ENCODE results near the gene MEX3D. TPM values are rescaled to one million over a fixed set of nuclear protein-coding genes. Genes with fewer than 3 reads are reported as not detected.
"Not testable (repeated sequence)": the region's sequence is repeated elsewhere in the genome, so short reads cannot be mapped to it uniquely, and the experiment has no call there.

MEX3D gene
- total RNA-seq, 2 experiments from 2014 or later, result 7.6 to 9.5 TPM

GRCh38 chr19:1523412-1524286, 44.5 kb downstream of the MEX3D start, which contains the start of gene PLK5:
PLK5 (plus strand) TSS chr19:1524077; CDS start chr19:1526997, 2,920 bp downstream.
- H3K9me3 Mint-ChIP-seq (ENCODE audit: low read depth), result no peaks in the 10 kb centered on the region

GRCh38 chr19:1522838-1523237, 45.3 kb downstream of the MEX3D start:
- Mint-ChIP-seq H3K27ac (no peak overlapping the region), H3K27me3 (peaks cover 24% of the 10 kb centered on the region), H3K4me3 (no peak overlapping the region), H3K36me3 (no peaks in the 10 kb centered on the region), H3K4me1 (peaks cover 4% of the 10 kb centered on the region), H3K9me3 (ENCODE audit: low read depth) (no peaks in the 10 kb centered on the region)
- no peak for DNase-seq
- CTCF ChIA-PET, result interaction anchor here (1.0 kb wide), 1 partner anchor 24 kb away, joined by 4 read pairs; no protein-coding TSS in a partner anchor
- ATAC-seq, result no peak

More at GRCh38 chr19:1523412-1524286, 44.5 kb downstream of the MEX3D start, which contains the start of gene PLK5:
- ATAC-seq (no peak), DNase-seq (no peak)
- Mint-ChIP-seq H3K27ac (no peak within 1 kb of the TSS), H3K4me3 (no peak within 1 kb of the TSS), H3K36me3 (no peaks in the 10 kb centered on the region), H3K27me3 (peaks cover 24% of the 10 kb centered on the region), H3K4me1 (peaks cover 4% of the 10 kb centered on the region)
- CTCF ChIA-PET, result interaction anchor here (0.6 to 1.0 kb wide), 2 partner anchors 23 to 699 kb away, joined by 3 to 4 read pairs; no protein-coding TSS in a partner anchor

- ATAC-seq (no peak), DNase-seq (no peak)
- Mint-ChIP-seq H3K36me3 (no peaks in the 10 kb centered on the region), H3K4me1 (peaks cover 4% of the 10 kb centered on the region), H3K27me3 (peaks cover 24% of the 10 kb centered on the region), H3K4me3 (no peak overlapping the region), H3K27ac (no peak overlapping the region), H3K9me3 (ENCODE audit: low read depth) (no peaks in the 10 kb centered on the region)
- CTCF ChIA-PET, result interaction anchor here (0.6 kb wide), 1 partner anchor 10 kb away, joined by 3 read pairs; no protein-coding TSS in a partner anchor
Measured at GRCh38 chr19:1522061-1522460, 46.1 kb downstream of the MEX3D start.

- CTCF ChIA-PET, result no interaction called here
- no peaks in the 10 kb centered on the region for H3K36me3 Mint-ChIP-seq
- no peak overlapping the region for H3K4me3 Mint-ChIP-seq
- DNase-seq (no peak), ATAC-seq (no peak)
- peaks cover 24% of the 10 kb centered on the region for H3K27me3 Mint-ChIP-seq
- H3K9me3 Mint-ChIP-seq (ENCODE audit: low read depth), result no peaks in the 10 kb centered on the region
- no peak overlapping the region for H3K27ac Mint-ChIP-seq
- H3K4me1 Mint-ChIP-seq, result peaks cover 4% of the 10 kb centered on the region
Measured at GRCh38 chr19:1521636-1522035, 46.5 kb downstream of the MEX3D start.

GRCh38 chr19:1520203-1520780, 47.8 kb downstream of the MEX3D start:
- peaks cover 4% of the 10 kb centered on the region for H3K4me1 Mint-ChIP-seq
- no peak overlapping the region for H3K27ac Mint-ChIP-seq
- no peak for ATAC-seq
- no peak for DNase-seq
- H3K9me3 Mint-ChIP-seq (ENCODE audit: low read depth), result no peaks in the 10 kb centered on the region
- no peaks in the 10 kb centered on the region for H3K36me3 Mint-ChIP-seq
- no peak overlapping the region for H3K4me3 Mint-ChIP-seq
- CTCF ChIA-PET, result interaction anchor here (0.8 kb wide), 1 partner anchor 26 kb away, joined by 3 read pairs; no protein-coding TSS in a partner anchor
- peaks cover 19% of the 10 kb centered on the region for H3K27me3 Mint-ChIP-seq

- DNase-seq; H3K36me3 Mint-ChIP-seq; H3K9me3 Mint-ChIP-seq (ENCODE audit: low read depth); H3K4me3 Mint-ChIP-seq; ATAC-seq; H3K4me1 Mint-ChIP-seq; H3K27ac Mint-ChIP-seq: not testable (repeated sequence)
- peaks cover 16% of the 10 kb centered on the region for H3K27me3 Mint-ChIP-seq
- CTCF ChIA-PET, result interaction anchor here (0.8 kb wide), 1 partner anchor 26 kb away, joined by 3 read pairs; no protein-coding TSS in a partner anchor
Measured at GRCh38 chr19:1519802-1520201, 48.3 kb downstream of the MEX3D start.

- CTCF ChIA-PET, result no interaction called here
Measured at GRCh38 chr19:1518471-1518870, 49.7 kb downstream of the MEX3D start.

GRCh38 chr19:1516395-1516753, 51.8 kb downstream of the MEX3D start:
- DNase-seq, result no peak
- no peaks in the 10 kb centered on the region for H3K36me3 Mint-ChIP-seq
- peaks cover 2% of the 10 kb centered on the region for H3K4me1 Mint-ChIP-seq
- ATAC-seq, result no peak
- H3K9me3 Mint-ChIP-seq (ENCODE audit: low read depth), result no peaks in the 10 kb centered on the region
- H3K27ac Mint-ChIP-seq, result no peak overlapping the region
- peaks cover 5% of the 10 kb centered on the region for H3K27me3 Mint-ChIP-seq
- CTCF ChIA-PET, result no interaction called here
- H3K4me3 Mint-ChIP-seq, result no peak overlapping the region

More at GRCh38 chr19:1518471-1518870, 49.7 kb downstream of the MEX3D start:
- Mint-ChIP-seq H3K36me3 (no peaks in the 10 kb centered on the region), H3K4me3 (no peak overlapping the region), H3K9me3 (ENCODE audit: low read depth) (no peaks in the 10 kb centered on the region), H3K4me1 (no peaks in the 10 kb centered on the region), H3K27ac (no peak overlapping the region), H3K27me3 (peaks cover 9% of the 10 kb centered on the region)
- ATAC-seq, result no peak
- no peak for DNase-seq

GRCh38 chr19:1514986-1515721, 53.0 kb downstream of the MEX3D start:
- H3K4me1 Mint-ChIP-seq, result peaks cover 2% of the 10 kb centered on the region

GRCh38 chr19:1514295-1514661, 53.8 kb downstream of the MEX3D start:
- no peaks in the 10 kb centered on the region for H3K9me3 Mint-ChIP-seq (ENCODE audit: low read depth)
- ATAC-seq, result no peak
- H3K36me3 Mint-ChIP-seq, result no peaks in the 10 kb centered on the region
- H3K27me3 Mint-ChIP-seq, result peaks cover 17% of the 10 kb centered on the region
- no peak overlapping the region for H3K4me3 Mint-ChIP-seq
- H3K27ac Mint-ChIP-seq, result no peak overlapping the region
- CTCF ChIA-PET, result interaction anchor here (0.7 kb wide), 1 partner anchor 77 kb away, joined by 3 read pairs; no protein-coding TSS in a partner anchor
- H3K4me1 Mint-ChIP-seq, result peaks cover 2% of the 10 kb centered on the region
- DNase-seq, result no peak

More at GRCh38 chr19:1514986-1515721, 53.0 kb downstream of the MEX3D start:
- ATAC-seq, result no peak
- H3K9me3 Mint-ChIP-seq (ENCODE audit: low read depth), result no peaks in the 10 kb centered on the region
- CTCF ChIA-PET, result interaction anchor here (0.7 kb wide), 1 partner anchor 78 kb away, joined by 3 read pairs; no protein-coding TSS in a partner anchor
- no peak for DNase-seq
- H3K27me3 Mint-ChIP-seq, result peaks cover 11% of the 10 kb centered on the region
- no peak overlapping the region for H3K4me3 Mint-ChIP-seq
- H3K36me3 Mint-ChIP-seq, result no peaks in the 10 kb centered on the region
- no peak overlapping the region for H3K27ac Mint-ChIP-seq

- Mint-ChIP-seq H3K27me3 (peaks cover 19% of the 10 kb centered on the region), H3K4me3 (no peak overlapping the region)
Measured at GRCh38 chr19:1513499-1514294, 54.4 kb downstream of the MEX3D start.

GRCh38 chr19:1512671-1513498, 55.2 kb downstream of the MEX3D start, which contains the start of gene ADAMTSL5:
ADAMTSL5 (minus strand) TSS chr19:1513019; CDS start chr19:1510943, 2,076 bp downstream.
- CTCF ChIA-PET, result interaction anchor here (0.7 kb wide), 1 partner anchor 46 kb away, joined by 3 read pairs; no protein-coding TSS in a partner anchor
- H3K27ac Mint-ChIP-seq, result no peak within 1 kb of the TSS
- peak within 1 kb of the TSS; percentile 57 for H3K4me3 Mint-ChIP-seq
- H3K36me3 Mint-ChIP-seq, result no peaks in the 10 kb centered on the region
- H3K27me3 Mint-ChIP-seq, result peaks cover 21% of the 10 kb centered on the region
- DNase-seq (peak; percentile 75), ATAC-seq (peak; percentile 87)
- no peaks in the 10 kb centered on the region for H3K9me3 Mint-ChIP-seq (ENCODE audit: low read depth)
- peaks cover 2% of the 10 kb centered on the region for H3K4me1 Mint-ChIP-seq

More at GRCh38 chr19:1513499-1514294, 54.4 kb downstream of the MEX3D start:
- peak; percentile 59 for ATAC-seq
- peak; percentile 76 for DNase-seq
- H3K4me1 Mint-ChIP-seq, result peaks cover 2% of the 10 kb centered on the region
- CTCF ChIA-PET, result interaction anchor here (0.7 kb wide), 1 partner anchor 46 kb away, joined by 3 read pairs; no protein-coding TSS in a partner anchor
- H3K9me3 Mint-ChIP-seq (ENCODE audit: low read depth), result no peaks in the 10 kb centered on the region
- no peak overlapping the region for H3K27ac Mint-ChIP-seq
- no peaks in the 10 kb centered on the region for H3K36me3 Mint-ChIP-seq
